Measurements from ENCODE around the gene SLC35F6. TPM values are rescaled to one million over a fixed set of nuclear protein-coding genes. Genes with fewer than 3 reads are reported as not detected.

Gene SLC35F6
- polyA plus RNA-seq, 1 donor, result 14.1 TPM

DNA sequence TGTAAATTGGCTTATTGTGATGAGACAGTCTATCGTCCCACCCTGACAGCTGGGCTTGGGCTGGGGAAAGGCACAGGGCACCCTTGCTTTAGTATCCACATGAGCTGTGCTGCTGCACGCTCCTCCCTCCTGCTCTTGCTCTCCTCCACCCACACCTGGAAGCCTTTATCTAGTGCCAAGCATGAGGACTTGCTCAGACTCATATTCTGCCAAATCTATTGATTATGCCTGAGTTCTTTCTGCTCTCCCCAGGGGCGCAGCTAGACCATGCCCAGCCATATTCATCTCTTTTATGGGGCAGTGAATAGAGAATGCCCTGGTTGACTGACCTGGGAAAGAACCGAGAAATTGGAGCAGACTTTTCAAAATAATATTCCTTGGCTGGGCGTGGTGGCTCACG lies 54.9 kb downstream of the SLC35F6 start:
- WGBS (ENCODE audit: insufficient coverage, low lambda C conversion rate), result no CpG with 5 or more reads among the region's 6 CpGs
- no peak overlapping the region for H3K27ac ChIP-seq (ENCODE audit: low read length)
- peaks cover 5% of the 10 kb centered on the region for H3K27me3 ChIP-seq (ENCODE audit: control insufficient read depth, insufficient read depth, low read length)
- no peak for DNase-seq
- H3K4me3 ChIP-seq (ENCODE audit: low read length), result no peak overlapping the region
- H3K9me3 ChIP-seq (ENCODE audit: control insufficient read depth, low read depth, low read length), result no peaks in the 10 kb centered on the region
- H3K36me3 ChIP-seq (ENCODE audit: control insufficient read depth, insufficient read depth, low read length), result no peaks in the 10 kb centered on the region
- H3K4me1 ChIP-seq (ENCODE audit: control insufficient read depth, insufficient read depth, low read length), result no peaks in the 10 kb centered on the region

DNA sequence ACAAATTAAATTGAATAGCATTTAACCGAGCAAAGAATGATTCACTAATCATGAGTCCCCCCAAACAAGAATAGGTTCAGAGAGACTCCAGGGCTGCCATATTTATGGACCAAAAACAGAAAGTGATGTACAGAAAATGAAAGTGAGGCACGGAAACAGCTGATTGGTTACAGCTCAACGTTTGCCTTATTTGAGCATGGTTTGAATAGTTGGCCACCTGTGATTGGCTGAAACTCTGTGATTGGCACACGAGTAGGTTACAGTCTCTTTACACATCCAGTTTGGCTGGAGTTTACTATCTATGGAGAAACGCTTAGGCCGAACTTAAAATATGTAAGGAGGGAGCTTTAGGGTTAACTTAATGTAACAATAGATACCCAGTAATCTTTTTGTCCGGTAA lies 56.8 kb downstream of the SLC35F6 start:
- Histone ChIP-seq H3K9me3 (ENCODE audit: control insufficient read depth, low read depth, low read length) (no peaks in the 10 kb centered on the region), H3K4me3 (ENCODE audit: low read length) (no peak overlapping the region), H3K27me3 (ENCODE audit: control insufficient read depth, insufficient read depth, low read length) (peaks cover 5% of the 10 kb centered on the region), H3K27ac (ENCODE audit: low read length) (no peak overlapping the region), H3K36me3 (ENCODE audit: control insufficient read depth, insufficient read depth, low read length) (no peaks in the 10 kb centered on the region), H3K4me1 (ENCODE audit: control insufficient read depth, insufficient read depth, low read length) (no peaks in the 10 kb centered on the region)
- DNase-seq, result no peak
- 57% methylated on average over 2 of the region's 7 CpGs for WGBS (ENCODE audit: insufficient coverage, low lambda C conversion rate)

DNA sequence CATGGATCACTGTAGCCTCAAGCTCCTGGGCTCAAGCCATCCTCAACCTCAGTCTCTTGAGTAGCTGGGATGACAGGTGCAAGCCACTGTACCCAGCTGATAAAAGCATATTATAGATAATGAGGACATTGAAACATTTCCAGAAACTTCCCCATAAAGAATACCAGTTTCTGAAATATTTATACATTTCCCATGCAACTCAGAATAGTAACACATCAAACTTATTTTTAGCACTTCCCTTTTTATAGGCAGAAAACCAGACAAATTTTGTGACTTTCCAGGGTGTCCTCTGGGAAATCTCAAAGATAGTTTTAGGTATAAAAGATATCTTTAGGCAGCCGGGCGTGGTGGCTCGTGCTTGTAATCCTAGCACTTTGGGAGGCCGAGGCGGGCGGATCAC lies 58.8 kb downstream of the SLC35F6 start:
- Histone ChIP-seq H3K4me1 (ENCODE audit: control insufficient read depth, insufficient read depth, low read length) (no peaks in the 10 kb centered on the region), H3K4me3 (ENCODE audit: low read length) (no peak overlapping the region), H3K27ac (ENCODE audit: low read length) (no peak overlapping the region), H3K36me3 (ENCODE audit: control insufficient read depth, insufficient read depth, low read length) (no peaks in the 10 kb centered on the region), H3K27me3 (ENCODE audit: control insufficient read depth, insufficient read depth, low read length) (peaks cover 2% of the 10 kb centered on the region), H3K9me3 (ENCODE audit: control insufficient read depth, low read depth, low read length) (no peaks in the 10 kb centered on the region)
- no peak for DNase-seq
- no CpG with 5 or more reads among the region's 6 CpGs for WGBS (ENCODE audit: insufficient coverage, low lambda C conversion rate)

Other genes with a start within 250 kb of the SLC35F6 start
- 0.21 TPM for gene CIB4, start 122.9 kb upstream of the SLC35F6 start, polyA plus RNA-seq
- 3.3 TPM for gene KCNK3, start 71.6 kb upstream of the SLC35F6 start, polyA plus RNA-seq
- 4.7 TPM for gene CENPA, start 21.8 kb downstream of the SLC35F6 start, polyA plus RNA-seq
- 7.1 TPM for gene DPYSL5, start 83.8 kb downstream of the SLC35F6 start, polyA plus RNA-seq
- 20.7 TPM for gene MAPRE3, start 206.4 kb downstream of the SLC35F6 start, polyA plus RNA-seq